Osteocyte (in vitro differentiated cells): ENCODE measurements around the gene NXPE3. TPM values are rescaled to one million over a fixed set of nuclear protein-coding genes. Genes with fewer than 3 reads are reported as not detected.

Source experiments
- DNase-seq: peaks from one replicate; pipeline ENCODE4 v3.0.0; 2021; ENCODE audit warnings: mixed read lengths; ENCODE audit not compliant: unreplicated experiment; ENCODE audit errors: extremely low spot score
- H3K27ac Mint-ChIP-seq: one replicate; pipeline ENCODE4 v1.8.0; 2021; ENCODE audit warnings: mild to moderate bottlenecking, mixed read lengths; ENCODE audit not compliant: unreplicated experiment
- H3K27me3 Mint-ChIP-seq: one replicate; pipeline ENCODE4 v1.8.0; 2021; ENCODE audit warnings: mixed read lengths; ENCODE audit not compliant: unreplicated experiment
- H3K36me3 Mint-ChIP-seq: one replicate; pipeline ENCODE4 v1.8.0; 2021; ENCODE audit warnings: mixed read lengths; ENCODE audit not compliant: unreplicated experiment
- H3K4me1 Mint-ChIP-seq: one replicate; pipeline ENCODE4 v1.8.0; 2021; ENCODE audit warnings: mixed read lengths; ENCODE audit not compliant: unreplicated experiment
- H3K4me3 Mint-ChIP-seq: one replicate; pipeline ENCODE4 v1.8.0; 2021; ENCODE audit warnings: mild to moderate bottlenecking, moderate library complexity, mixed read lengths; ENCODE audit not compliant: unreplicated experiment
- H3K9me3 Mint-ChIP-seq: one replicate; pipeline ENCODE4 v1.8.0; 2021; ENCODE audit warnings: mixed read lengths; ENCODE audit not compliant: unreplicated experiment
- CTCF ChIP-seq: fragments of 200-600 bp; sonication (generic); IDR thresholded peaks from 2 replicates; pipeline ENCODE4 v1.5.0; 2021; ENCODE audit warnings: antibody characterized with exemption, mild to moderate bottlenecking, moderate library complexity
- total RNA-seq: library from RNA; stranded (reverse); gene quantifications from 2 replicates; pipeline ENCODE4 v1.2.1, GENCODE V29; 2021

Gene NXPE3
- total RNA-seq, 1 donor from 2014 or later, result 23.9 TPM

- Mint-ChIP-seq H3K4me3 (no peak overlapping the region), H3K9me3 (peaks cover 10% of the 10 kb centered on the region), H3K27ac (no peak overlapping the region), H3K27me3 (no peaks in the 10 kb centered on the region), H3K36me3 (no peaks in the 10 kb centered on the region), H3K4me1 (peaks cover 20% of the 10 kb centered on the region)
- no peak for DNase-seq
- no peak for TF ChIP-seq CTCF
These were observed 66.4 kb downstream of the NXPE3 start for GRCh38 chr3:101845425-101845824.

GRCh38 chr3:101846709-101847108 lies 67.7 kb downstream of the NXPE3 start:
- Mint-ChIP-seq H3K4me3 (no peak overlapping the region), H3K9me3 (peaks cover 10% of the 10 kb centered on the region), H3K4me1 (peaks cover 28% of the 10 kb centered on the region), H3K36me3 (peaks cover under 1% of the 10 kb centered on the region), H3K27me3 (no peaks in the 10 kb centered on the region), H3K27ac (no peak overlapping the region)
- TF ChIP-seq CTCF, result no peak
- no peak for DNase-seq

GRCh38 chr3:101847328-101847727 lies 68.3 kb downstream of the NXPE3 start:
- no peak for TF ChIP-seq CTCF
- no peaks in the 10 kb centered on the region for H3K27me3 Mint-ChIP-seq
- peaks cover 6% of the 10 kb centered on the region for H3K36me3 Mint-ChIP-seq
- peak overlapping the region; percentile 95 for H3K27ac Mint-ChIP-seq
- H3K9me3 Mint-ChIP-seq, result peaks cover 3% of the 10 kb centered on the region
- no peak overlapping the region for H3K4me3 Mint-ChIP-seq
- DNase-seq, result no peak
- peaks cover 30% of the 10 kb centered on the region for H3K4me1 Mint-ChIP-seq

GRCh38 chr3:101848326-101848725 lies 69.3 kb downstream of the NXPE3 start:
- no peaks in the 10 kb centered on the region for H3K27me3 Mint-ChIP-seq
- peaks cover 16% of the 10 kb centered on the region for H3K36me3 Mint-ChIP-seq
- peak overlapping the region; percentile 95 for H3K27ac Mint-ChIP-seq
- DNase-seq, result no peak
- H3K4me3 Mint-ChIP-seq, result peak overlapping the region; percentile 74
- H3K9me3 Mint-ChIP-seq, result no peaks in the 10 kb centered on the region
- TF ChIP-seq CTCF, result no peak
- H3K4me1 Mint-ChIP-seq, result peaks cover 27% of the 10 kb centered on the region

GRCh38 chr3:101848754-101849713 lies 70.0 kb downstream of the NXPE3 start, which contains the start of gene NFKBIZ:
NFKBIZ (plus strand) TSS chr3:101849514; CDS start chr3:101849629, 115 bp downstream.
- no peaks in the 10 kb centered on the region for H3K27me3 Mint-ChIP-seq
- H3K9me3 Mint-ChIP-seq, result no peaks in the 10 kb centered on the region
- peaks cover 29% of the 10 kb centered on the region for H3K4me1 Mint-ChIP-seq
- DNase-seq, result peak; percentile 97
- peak within 1 kb of the TSS; percentile 95 for H3K4me3 Mint-ChIP-seq
- no peak for TF ChIP-seq CTCF
- H3K27ac Mint-ChIP-seq, result peak within 1 kb of the TSS; percentile 95
- H3K36me3 Mint-ChIP-seq, result peaks cover 22% of the 10 kb centered on the region
